GM10266 (cell line): ENCODE measurements around the gene GATAD2A.

Experiments
- DNase-seq: peaks from one replicate; pipeline ENCODE4 v3.0.0; 2012; ENCODE audit errors: extremely low spot score
- TF ChIP-seq, protein P1 (sequence below): IDR thresholded peaks from 2 replicates; pipeline ENCODE4 v1.5.1; 2012; ENCODE audit warnings: mild to moderate bottlenecking, low read depth; ENCODE audit not compliant: control insufficient read depth, insufficient read depth; ENCODE audit errors: missing control alignments

GATAD2A gene

DNA sequence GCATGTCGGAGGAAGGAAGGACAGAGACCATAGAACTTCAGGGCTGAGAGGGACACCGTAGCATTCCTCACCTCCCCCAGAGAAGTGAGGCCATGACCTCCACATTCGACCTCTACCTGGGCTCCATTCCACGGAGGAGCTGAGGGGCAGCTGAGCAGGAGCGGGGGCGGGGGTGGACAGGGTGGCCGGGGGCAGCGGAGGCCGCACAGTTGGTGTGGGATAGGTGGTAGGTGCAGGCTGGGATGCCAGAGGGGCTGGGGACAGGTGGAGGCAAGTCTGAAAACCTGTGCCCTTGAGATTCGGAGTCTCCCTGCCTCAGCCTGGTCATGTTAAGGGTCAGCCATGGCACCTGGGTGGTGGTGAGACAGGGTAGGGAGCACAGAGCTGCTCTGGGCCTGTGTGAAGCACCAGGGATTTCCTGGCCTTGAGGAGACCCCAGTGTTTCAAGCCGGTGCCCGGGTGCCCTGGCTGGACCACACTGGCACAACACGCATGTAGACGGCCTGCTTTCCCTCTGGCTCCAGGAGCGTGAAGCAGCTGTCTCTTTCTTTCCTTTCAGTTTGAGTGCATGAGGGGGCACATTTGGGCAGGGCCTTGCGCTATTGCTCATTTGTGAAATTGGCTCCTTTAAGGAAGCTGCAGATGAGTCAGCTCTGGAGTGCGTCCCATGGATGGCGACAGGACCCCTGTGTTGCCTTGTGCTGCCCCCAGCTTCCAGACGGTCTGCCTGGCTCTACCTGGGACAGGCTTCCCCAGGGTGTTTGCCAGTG is 58.1 kb downstream of the GATAD2A start:
- no peak for DNase-seq
- TF ChIP-seq, protein P1, sequence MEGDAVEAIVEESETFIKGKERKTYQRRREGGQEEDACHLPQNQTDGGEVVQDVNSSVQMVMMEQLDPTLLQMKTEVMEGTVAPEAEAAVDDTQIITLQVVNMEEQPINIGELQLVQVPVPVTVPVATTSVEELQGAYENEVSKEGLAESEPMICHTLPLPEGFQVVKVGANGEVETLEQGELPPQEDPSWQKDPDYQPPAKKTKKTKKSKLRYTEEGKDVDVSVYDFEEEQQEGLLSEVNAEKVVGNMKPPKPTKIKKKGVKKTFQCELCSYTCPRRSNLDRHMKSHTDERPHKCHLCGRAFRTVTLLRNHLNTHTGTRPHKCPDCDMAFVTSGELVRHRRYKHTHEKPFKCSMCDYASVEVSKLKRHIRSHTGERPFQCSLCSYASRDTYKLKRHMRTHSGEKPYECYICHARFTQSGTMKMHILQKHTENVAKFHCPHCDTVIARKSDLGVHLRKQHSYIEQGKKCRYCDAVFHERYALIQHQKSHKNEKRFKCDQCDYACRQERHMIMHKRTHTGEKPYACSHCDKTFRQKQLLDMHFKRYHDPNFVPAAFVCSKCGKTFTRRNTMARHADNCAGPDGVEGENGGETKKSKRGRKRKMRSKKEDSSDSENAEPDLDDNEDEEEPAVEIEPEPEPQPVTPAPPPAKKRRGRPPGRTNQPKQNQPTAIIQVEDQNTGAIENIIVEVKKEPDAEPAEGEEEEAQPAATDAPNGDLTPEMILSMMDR = no peak

DNA sequence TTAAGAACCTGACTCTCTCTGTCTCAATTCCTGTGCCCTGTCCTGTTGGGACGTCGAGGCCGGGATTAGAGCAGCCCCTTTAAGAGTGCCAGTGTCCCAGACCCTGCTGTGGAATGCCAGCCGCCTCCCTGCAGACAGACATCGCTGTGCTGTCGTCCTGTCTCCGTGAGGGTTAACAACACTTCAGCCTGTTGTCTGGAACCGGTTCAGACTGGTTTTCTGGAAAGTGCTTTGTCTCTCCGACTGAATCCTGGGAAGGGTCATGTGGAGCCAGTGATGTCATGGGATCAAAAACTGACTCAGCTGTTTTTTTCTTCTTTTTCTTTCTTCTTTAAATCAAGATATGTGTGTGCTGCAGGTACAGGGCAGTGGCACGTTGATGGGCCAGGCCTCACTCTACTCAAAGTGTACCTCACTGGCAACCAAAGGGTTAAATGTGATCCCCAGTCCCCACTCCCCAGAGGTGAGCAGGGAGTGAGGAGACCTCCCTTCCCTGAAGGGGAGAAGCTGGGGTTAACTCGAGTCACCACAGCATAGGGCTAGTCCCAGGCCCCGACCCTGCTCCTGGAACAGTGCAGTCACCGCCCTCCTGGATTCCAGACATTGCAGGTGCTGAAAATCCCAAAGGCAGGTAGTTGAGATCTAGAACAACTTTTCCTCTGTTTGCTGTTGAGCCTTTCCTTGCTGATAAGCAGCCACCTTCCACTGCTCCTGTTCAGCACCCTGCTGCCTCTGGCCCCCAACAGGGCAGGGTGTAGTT is 59.0 kb downstream of the GATAD2A start:
- TF ChIP-seq, protein P1 = no peak
- DNase-seq = no peak

DNA sequence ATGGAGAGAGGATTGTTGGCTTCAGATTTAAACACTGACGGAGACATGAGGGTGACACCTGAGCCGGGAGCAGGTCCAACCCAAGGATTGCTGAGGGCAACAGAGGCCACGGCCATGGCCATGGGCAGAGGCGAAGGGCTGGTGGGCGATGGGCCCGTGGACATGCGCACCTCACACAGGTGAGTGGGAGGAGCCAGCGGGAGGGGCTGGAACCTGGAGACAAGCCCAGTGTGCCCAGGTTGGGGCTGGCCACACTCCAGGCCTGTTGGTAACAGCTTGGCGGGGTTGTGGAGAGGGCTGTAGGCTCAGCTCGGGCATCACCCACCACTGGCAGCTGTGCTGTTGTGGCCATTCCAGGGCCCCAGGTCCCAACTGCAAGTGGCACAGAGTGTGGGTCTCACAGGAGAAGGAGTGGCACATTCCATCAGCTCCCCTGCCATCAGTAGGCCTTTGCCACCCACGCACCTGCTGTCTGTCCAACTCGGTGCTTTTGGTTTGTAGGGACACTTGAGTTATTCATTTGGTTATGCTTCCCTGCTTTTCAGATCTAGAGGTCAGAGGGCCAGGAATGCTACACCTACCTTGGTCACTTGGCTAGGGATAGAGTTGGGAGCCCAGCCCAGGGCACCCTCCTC is 60.1 kb downstream of the GATAD2A start:
- TF ChIP-seq, protein P1 = no peak
- DNase-seq = no peak

DNA sequence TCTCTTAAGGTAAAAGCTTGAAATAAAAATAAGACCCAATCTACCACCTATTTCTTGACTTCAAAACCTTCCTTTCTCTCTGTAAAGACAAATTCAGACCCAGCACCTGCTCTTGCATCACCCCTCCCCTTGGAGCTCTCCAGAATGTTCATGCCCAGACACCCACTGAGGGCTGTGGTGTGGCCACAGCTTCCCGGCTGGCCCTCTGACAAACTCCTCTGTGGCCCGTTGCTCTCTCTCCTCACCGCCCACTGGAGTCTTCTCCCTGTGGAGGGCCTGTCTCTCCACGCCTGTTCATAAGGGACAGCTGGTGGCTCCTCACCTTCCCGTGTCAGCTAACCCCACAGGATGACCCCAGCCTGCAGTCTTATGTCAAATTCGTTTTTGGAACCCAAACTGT is 60.7 kb downstream of the GATAD2A start:
- DNase-seq = no peak
- TF ChIP-seq, protein P1 = no peak

DNA sequence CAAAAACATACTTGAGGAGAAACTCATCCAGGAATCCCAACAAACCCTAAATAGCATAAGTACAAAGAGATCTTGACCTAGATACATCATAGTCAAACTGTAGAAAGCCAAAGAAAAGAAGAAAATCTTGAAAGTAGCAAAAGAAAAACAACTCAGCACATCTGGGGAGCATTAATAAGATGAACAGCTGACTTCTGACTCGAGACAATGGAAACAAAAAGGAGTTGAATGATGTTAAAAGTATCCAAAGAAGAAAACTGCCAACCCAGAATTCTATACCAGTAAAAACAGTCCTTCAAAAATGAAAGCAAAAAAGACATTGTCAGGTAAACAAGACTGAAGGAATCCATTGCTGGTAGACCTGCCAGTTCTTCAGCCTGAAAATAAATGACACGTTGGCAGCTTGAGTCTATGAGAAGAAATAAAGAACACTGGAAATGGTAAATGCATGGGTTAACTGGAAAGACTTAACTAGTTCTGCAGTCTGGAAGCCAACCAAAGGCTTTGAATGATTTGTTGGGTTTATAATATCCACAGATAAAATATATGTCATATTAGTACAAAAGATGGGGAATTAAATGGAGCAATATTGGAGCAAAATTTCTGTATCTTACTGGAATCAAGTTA is 63.1 kb downstream of the GATAD2A start:
- DNase-seq = no peak
- TF ChIP-seq, protein P1 = no peak

DNA sequence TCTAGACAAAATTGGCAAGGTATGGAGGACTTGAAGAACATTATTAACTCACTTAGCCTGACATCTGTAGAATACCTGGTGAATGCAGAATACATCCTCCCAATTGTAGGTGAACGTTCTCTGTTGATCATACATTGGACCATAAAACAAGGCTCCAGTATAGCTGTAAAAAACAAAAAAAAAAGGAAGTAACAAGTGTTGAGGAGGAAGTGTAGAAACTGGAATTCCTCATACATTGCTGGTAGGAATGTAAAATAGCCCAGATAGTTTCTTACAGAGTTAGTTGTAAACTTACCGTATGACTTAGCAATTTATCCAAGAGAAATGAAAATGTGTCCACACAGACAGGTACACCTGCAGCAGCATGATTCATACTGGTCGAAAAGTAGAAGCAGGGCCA is 65.1 kb downstream of the GATAD2A start:
- DNase-seq = no peak
- TF ChIP-seq, protein P1 = no peak
